GM19438 (cell line): ENCODE measurements around the gene TIAM1.

Experiments
- ATAC-seq: cut with Tn5 transposase; IDR thresholded peaks from one replicate; pipeline ENCODE4 v1.9.1; 2021; ENCODE audit warnings: low read depth; ENCODE audit not compliant: unreplicated experiment

The TIAM1 gene

GRCh38 chr21:31343680-31344480 is at the start of gene TIAM1:
Gene TIAM1, minus strand, starts transcription at chr21:31344261. Its CDS starts 77,289 bp downstream, at chr21:31266972.
- ATAC-seq, result no peak

- no peak for ATAC-seq
These were observed 43.6 kb upstream of the TIAM1 start for GRCh38 chr21:31387560-31388186.

- ATAC-seq, result no peak
These were observed 41.9 kb upstream of the TIAM1 start for GRCh38 chr21:31386006-31386405.

GRCh38 chr21:31383770-31384169 is 39.7 kb upstream of the TIAM1 start:
- ATAC-seq, result no peak

- no peak for ATAC-seq
These were observed 38.0 kb upstream of the TIAM1 start for GRCh38 chr21:31382060-31382459.

GRCh38 chr21:31376301-31376700 is 32.2 kb upstream of the TIAM1 start:
- ATAC-seq, result no peak

GRCh38 chr21:31374395-31374794 is 30.3 kb upstream of the TIAM1 start:
- no peak for ATAC-seq

- no peak for ATAC-seq
These were observed 28.4 kb upstream of the TIAM1 start for GRCh38 chr21:31372471-31372765.

- ATAC-seq, result no peak
These were observed 27.8 kb upstream of the TIAM1 start for GRCh38 chr21:31371715-31372470.

- no peak for ATAC-seq
These were observed 27.0 kb upstream of the TIAM1 start for GRCh38 chr21:31370893-31371544.

- ATAC-seq, result no peak
These were observed 26.3 kb upstream of the TIAM1 start for GRCh38 chr21:31370281-31370892.

GRCh38 chr21:31368361-31368760 is 24.3 kb upstream of the TIAM1 start:
- ATAC-seq, result no peak

GRCh38 chr21:31367801-31368200 is 23.7 kb upstream of the TIAM1 start:
- ATAC-seq, result no peak

GRCh38 chr21:31366825-31367224 is 22.8 kb upstream of the TIAM1 start:
- ATAC-seq, result no peak

GRCh38 chr21:31364253-31364945 is 20.3 kb upstream of the TIAM1 start:
- no peak for ATAC-seq

GRCh38 chr21:31363720-31364119 is 19.7 kb upstream of the TIAM1 start:
- no peak for ATAC-seq

GRCh38 chr21:31360717-31361116 is 16.7 kb upstream of the TIAM1 start:
- ATAC-seq, result no peak

- no peak for ATAC-seq
These were observed 14.1 kb upstream of the TIAM1 start for GRCh38 chr21:31358158-31358557.

GRCh38 chr21:31356440-31356839 is 12.4 kb upstream of the TIAM1 start:
- no peak for ATAC-seq
